ENCODE data around the gene ZNF624.

ZNF624 gene

GRCh38 chr17:16589097-16589969, 64.3 kb downstream of the ZNF624 start:
- DNase-seq: peak; percentile 38

- DNase-seq: no peak
Measured at GRCh38 chr17:16585796-16586195, 67.9 kb downstream of the ZNF624 start.

- no peak for DNase-seq
Measured at GRCh38 chr17:16584273-16584995, 69.2 kb downstream of the ZNF624 start.

- DNase-seq: no peak
Measured at GRCh38 chr17:16583781-16584180, 69.9 kb downstream of the ZNF624 start.

- no peak for DNase-seq
Measured at GRCh38 chr17:16573466-16573865, 80.2 kb downstream of the ZNF624 start.
